ENCODE results near the gene DYSF.

DYSF gene

GRCh38 chr2:71552861-71553301, 99.5 kb downstream of the DYSF start:
- DNase-seq (ENCODE audit: low read depth): no peak

- no peak for DNase-seq (ENCODE audit: low read depth)
Measured at GRCh38 chr2:71554028-71554705, 100.8 kb downstream of the DYSF start.

GRCh38 chr2:71554706-71555056, 101.3 kb downstream of the DYSF start:
- no peak for DNase-seq (ENCODE audit: low read depth)

GRCh38 chr2:71555798-71556454, 102.6 kb downstream of the DYSF start:
- no peak for DNase-seq (ENCODE audit: low read depth)

- DNase-seq (ENCODE audit: low read depth): no peak
Measured at GRCh38 chr2:71556692-71557250, 103.4 kb downstream of the DYSF start.

GRCh38 chr2:71557321-71557720, 104.0 kb downstream of the DYSF start:
- no peak for DNase-seq (ENCODE audit: low read depth)

- no peak for DNase-seq (ENCODE audit: low read depth)
Measured at GRCh38 chr2:71558300-71559051, 105.1 kb downstream of the DYSF start.

- no peak for DNase-seq (ENCODE audit: low read depth)
Measured at GRCh38 chr2:71559080-71559827, 105.9 kb downstream of the DYSF start.

- no peak for DNase-seq (ENCODE audit: low read depth)
Measured at GRCh38 chr2:71559828-71560637, 106.7 kb downstream of the DYSF start.

- no peak for DNase-seq (ENCODE audit: low read depth)
Measured at GRCh38 chr2:71560638-71561011, 107.3 kb downstream of the DYSF start.

- no peak for DNase-seq (ENCODE audit: low read depth)
Measured at GRCh38 chr2:71561441-71562267, 108.3 kb downstream of the DYSF start.

- DNase-seq (ENCODE audit: low read depth): no peak
Measured at GRCh38 chr2:71562518-71562917, 109.2 kb downstream of the DYSF start.

GRCh38 chr2:71563872-71564271, 110.5 kb downstream of the DYSF start:
- DNase-seq (ENCODE audit: low read depth): no peak

GRCh38 chr2:71564361-71564760, 111.0 kb downstream of the DYSF start:
- no peak for DNase-seq (ENCODE audit: low read depth)

GRCh38 chr2:71564790-71565189, 111.4 kb downstream of the DYSF start:
- DNase-seq (ENCODE audit: low read depth): no peak

GRCh38 chr2:71566372-71566771, 113.0 kb downstream of the DYSF start:
- DNase-seq (ENCODE audit: low read depth): no peak

GRCh38 chr2:71567625-71568024, 114.3 kb downstream of the DYSF start:
- DNase-seq (ENCODE audit: low read depth): no peak

- no peak for DNase-seq (ENCODE audit: low read depth)
Measured at GRCh38 chr2:71568103-71568502, 114.7 kb downstream of the DYSF start.

GRCh38 chr2:71570511-71570910, 117.2 kb downstream of the DYSF start:
- DNase-seq (ENCODE audit: low read depth): no peak

- DNase-seq (ENCODE audit: low read depth): no peak
Measured at GRCh38 chr2:71570951-71571460, 117.6 kb downstream of the DYSF start.

Measured in activated T-cell treated with anti-CD3 and anti-CD28 coated beads for 24 hours (primary cell).